ENCODE measurements around the gene CENPE. TPM values are rescaled to one million over a fixed set of nuclear protein-coding genes. Genes with fewer than 3 reads are reported as not detected.

The CENPE gene
- total and polyA plus RNA-seq, 11 donors = 0.06 to 7.7 (median 0.32) TPM

GRCh38 chr4:103111598-103111997, 86.5 kb downstream of the CENPE start:
- no peaks in the 10 kb centered on the region for H3K27me3 ChIP-seq
- H3K4me1 ChIP-seq = no peaks in the 10 kb centered on the region
- DNase-seq (no peak), ATAC-seq (no peak)
- H3K36me3 ChIP-seq = no peaks in the 10 kb centered on the region
- no peaks in the 10 kb centered on the region for H3K9me3 ChIP-seq
- no peak overlapping the region for H3K4me3 ChIP-seq
- intact Hi-C loops (cut with DNase I) = no loop called here
- TF ChIP-seq CTCF (IDR thresholded peaks at IDR 0.05) (no peak), POLR2A (IDR thresholded peaks at IDR 0.05) (no peak)
- no peak overlapping the region for H3K27ac ChIP-seq
- WGBS, 4 donors = 88 to 96% (median 94%) methylated on average over 4 of the region's 4 CpGs

GRCh38 chr4:103108542-103108941, 89.6 kb downstream of the CENPE start:
- ATAC-seq (no peak), DNase-seq (no peak)
- Histone ChIP-seq H3K27me3 (no peaks in the 10 kb centered on the region), H3K27ac (no peak overlapping the region), H3K36me3 (no peaks in the 10 kb centered on the region), H3K4me3 (no peak overlapping the region), H3K9me3 (no peaks in the 10 kb centered on the region), H3K4me1 (no peaks in the 10 kb centered on the region)
- 92 to 94% (median 94%) methylated on average over 4 of the region's 4 CpGs for WGBS, 4 donors
- no peak for TF ChIP-seq POLR2A (IDR thresholded peaks at IDR 0.05)
- no peak for TF ChIP-seq CTCF (IDR thresholded peaks at IDR 0.05)
- intact Hi-C loops (cut with DNase I) = loop anchor here in 1 of 10 donors (10.0 kb wide), 1 partner anchor 674 kb away; no protein-coding TSS in a partner anchor

- DNase-seq (no peak), ATAC-seq (no peak)
- intact Hi-C loops (cut with DNase I) = loop anchor here in 1 of 10 donors (10.0 kb wide), 1 partner anchor 671 kb away; no protein-coding TSS in a partner anchor
- no peaks in the 10 kb centered on the region for H3K36me3 ChIP-seq
- no peaks in the 10 kb centered on the region for H3K27me3 ChIP-seq
- 93 to 97% (median 94%) methylated on average over 2 of the region's 2 CpGs for WGBS, 4 donors
- no peaks in the 10 kb centered on the region for H3K4me1 ChIP-seq
- H3K27ac ChIP-seq = no peak overlapping the region
- H3K9me3 ChIP-seq = no peaks in the 10 kb centered on the region
- H3K4me3 ChIP-seq = no peak overlapping the region
- TF ChIP-seq CTCF (IDR thresholded peaks at IDR 0.05) (no peak), POLR2A (IDR thresholded peaks at IDR 0.05) (no peak)
Observed at GRCh38 chr4:103105558-103106356, 92.4 kb downstream of the CENPE start.

GRCh38 chr4:103104886-103105285, 93.3 kb downstream of the CENPE start:
- intact Hi-C loops (cut with DNase I) = loop anchor here in 2 of 10 donors (5.0 to 10.0 kb wide), 2 partner anchors 653 to 670 kb away; no protein-coding TSS in a partner anchor

More at GRCh38 chr4:103104886-103105285, 93.3 kb downstream of the CENPE start:
- Histone ChIP-seq H3K27me3 (no peaks in the 10 kb centered on the region), H3K9me3 (no peaks in the 10 kb centered on the region), H3K4me3 (no peak overlapping the region), H3K4me1 (no peaks in the 10 kb centered on the region), H3K27ac (no peak overlapping the region), H3K36me3 (no peaks in the 10 kb centered on the region)
- ATAC-seq (no peak), DNase-seq (no peak)
- WGBS, 4 donors = 95 to 97% (median 96%) methylated on average over 3 of the region's 3 CpGs
- no peak for TF ChIP-seq POLR2A (IDR thresholded peaks at IDR 0.05)
- no peak for TF ChIP-seq CTCF (IDR thresholded peaks at IDR 0.05)

Data from heart left ventricle (tissue), 16 donors.